OCI-LY7 (cell line): ENCODE measurements around the gene BCO2.

Experiments
- CTCF ChIP-seq: fragments of 200-600 bp; sonication (generic); conservative IDR thresholded peaks from 2 replicates; pipeline ENCODE4 v1.5.1; 2014; ENCODE audit warnings: mild to moderate bottlenecking, antibody characterized with exemption, low read length, moderate library complexity, mixed read lengths
- EZH2phosphoT487 ChIP-seq: fragments of 200-600 bp; sonication (generic); IDR thresholded peaks from 2 replicates; pipeline ENCODE4 v1.6.1; 2018; ENCODE audit warnings: low read depth, borderline replicate concordance, mild to moderate bottlenecking, mixed run types, antibody characterized with exemption, low read length, moderate library complexity, mixed read lengths

- no peak for TF ChIP-seq CTCF
- TF ChIP-seq EZH2phosphoT487, result no peak
Measured at GRCh38 chr11:112186304-112186703, 11.0 kb downstream of the BCO2 start.
